GM19238 (cell line): ENCODE data around the gene MEAF6.

Experiments
- DNase-seq: peaks from one replicate; pipeline ENCODE4 v3.0.0; 2011; ENCODE audit warnings: low spot score; ENCODE audit not compliant: insufficient read length

Gene MEAF6

DNA sequence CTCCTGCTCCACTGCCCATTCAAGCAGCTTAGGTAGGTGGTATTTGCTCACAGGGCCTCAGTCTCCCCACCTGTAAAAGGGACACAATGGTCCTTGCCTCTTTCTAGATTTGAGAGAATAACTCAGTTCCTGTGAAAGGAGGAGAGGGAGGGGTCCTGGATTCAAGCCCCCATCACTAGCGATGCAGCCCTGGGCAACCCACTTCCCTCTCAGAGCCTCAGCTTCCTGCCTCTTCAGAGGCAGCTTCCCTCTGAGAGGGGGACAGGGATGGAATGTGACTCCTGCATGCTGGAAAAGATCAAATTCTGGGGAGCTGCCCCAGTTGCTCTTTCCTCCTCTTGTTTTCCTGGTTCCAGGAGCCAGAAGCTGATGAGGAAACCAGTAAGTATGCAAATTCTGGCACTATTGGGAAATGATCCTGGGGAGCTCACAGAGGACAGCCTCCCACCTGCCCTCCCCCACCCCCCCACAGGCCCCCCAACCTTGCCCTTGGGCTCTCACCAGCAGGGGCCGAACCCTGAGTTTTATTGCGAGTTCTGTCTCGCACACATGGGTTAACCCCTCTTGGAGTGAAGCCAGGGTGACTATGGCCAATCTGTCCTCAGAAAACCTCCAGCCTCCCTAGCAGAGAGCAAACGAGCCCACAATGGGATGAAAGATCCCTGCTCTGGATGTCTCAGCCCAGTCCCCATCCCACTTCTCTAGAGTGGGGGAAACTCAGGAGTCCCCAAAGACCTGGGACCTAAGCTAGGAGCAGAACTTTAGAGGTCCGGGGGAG lies 28.5 kb downstream of the MEAF6 start:
- no peak for DNase-seq

GRCh38 chr1:37484325-37485051 lies 30.1 kb downstream of the MEAF6 start:
- DNase-seq = no peak

DNA sequence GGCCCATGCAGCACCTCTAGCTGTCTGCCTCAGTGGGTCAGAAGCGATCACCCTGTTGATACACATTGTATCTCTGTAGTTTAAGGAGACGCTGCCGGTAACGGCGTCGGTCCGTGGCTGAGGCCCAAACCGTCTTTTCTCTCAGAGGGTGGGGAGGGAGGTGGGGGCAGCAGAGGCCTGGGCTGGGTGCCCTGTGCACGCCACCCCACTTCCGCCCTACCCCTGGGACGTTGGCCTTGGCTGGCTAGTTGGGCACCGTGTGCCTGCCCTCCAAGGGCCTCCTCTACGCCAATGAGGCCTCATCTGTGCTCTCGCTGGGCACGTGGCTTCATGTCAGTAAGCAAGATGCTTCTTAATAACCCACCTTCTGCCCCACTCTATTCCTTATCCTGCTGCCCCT lies 30.8 kb downstream of the MEAF6 start:
- DNase-seq = no peak

DNA sequence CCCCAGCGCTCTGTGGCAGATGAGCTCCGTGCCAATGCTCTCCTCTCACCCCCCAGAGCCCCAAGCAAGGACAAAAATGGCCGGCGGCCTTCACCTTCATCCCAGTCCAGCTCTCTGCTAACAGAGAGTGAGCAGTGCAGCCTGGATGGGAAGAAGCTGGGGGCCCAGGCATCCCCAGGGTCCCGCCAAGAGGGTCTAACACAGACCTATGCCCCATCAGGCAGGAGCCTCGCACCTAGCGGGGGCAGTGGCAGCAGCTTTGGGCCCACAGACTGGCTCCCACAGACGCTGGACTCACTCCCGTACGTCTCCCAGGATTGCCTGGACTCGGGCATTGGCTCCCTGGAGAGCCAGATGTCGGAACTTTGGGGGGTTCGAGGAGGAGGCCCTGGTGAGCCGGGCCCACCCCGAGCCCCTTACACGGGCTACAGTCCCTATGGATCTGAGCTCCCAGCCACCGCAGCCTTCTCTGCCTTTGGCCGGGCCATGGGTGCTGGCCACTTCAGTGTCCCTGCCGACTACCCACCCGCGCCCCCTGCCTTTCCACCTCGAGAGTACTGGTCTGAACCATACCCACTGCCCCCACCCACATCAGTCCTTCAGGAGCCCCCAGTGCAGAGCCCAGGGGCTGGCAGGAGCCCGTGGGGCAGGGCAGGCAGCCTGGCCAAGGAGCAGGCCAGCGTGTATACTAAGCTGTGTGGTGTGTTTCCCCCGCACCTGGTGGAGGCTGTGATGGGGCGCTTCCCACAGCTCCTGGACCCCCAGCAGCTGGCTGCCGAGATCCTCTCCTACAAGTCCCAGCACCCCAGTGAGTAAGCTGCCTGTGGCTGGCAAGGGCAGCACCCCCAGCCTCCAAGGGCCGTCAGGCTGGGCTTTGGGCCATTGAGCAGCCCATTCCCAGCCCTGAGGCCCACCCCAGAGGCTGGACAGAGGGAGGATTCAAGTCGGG lies 31.5 kb downstream of the MEAF6 start:
- DNase-seq = no peak

GRCh38 chr1:37482004-37482785 lies 32.4 kb downstream of the MEAF6 start:
- DNase-seq = no peak

- no peak for DNase-seq
These were observed 33.1 kb downstream of the MEAF6 start for GRCh38 chr1:37481289-37482003.

GRCh38 chr1:37480581-37481288 lies 33.8 kb downstream of the MEAF6 start:
- DNase-seq = no peak

GRCh38 chr1:37480125-37480466 lies 34.5 kb downstream of the MEAF6 start:
- DNase-seq = no peak

DNA sequence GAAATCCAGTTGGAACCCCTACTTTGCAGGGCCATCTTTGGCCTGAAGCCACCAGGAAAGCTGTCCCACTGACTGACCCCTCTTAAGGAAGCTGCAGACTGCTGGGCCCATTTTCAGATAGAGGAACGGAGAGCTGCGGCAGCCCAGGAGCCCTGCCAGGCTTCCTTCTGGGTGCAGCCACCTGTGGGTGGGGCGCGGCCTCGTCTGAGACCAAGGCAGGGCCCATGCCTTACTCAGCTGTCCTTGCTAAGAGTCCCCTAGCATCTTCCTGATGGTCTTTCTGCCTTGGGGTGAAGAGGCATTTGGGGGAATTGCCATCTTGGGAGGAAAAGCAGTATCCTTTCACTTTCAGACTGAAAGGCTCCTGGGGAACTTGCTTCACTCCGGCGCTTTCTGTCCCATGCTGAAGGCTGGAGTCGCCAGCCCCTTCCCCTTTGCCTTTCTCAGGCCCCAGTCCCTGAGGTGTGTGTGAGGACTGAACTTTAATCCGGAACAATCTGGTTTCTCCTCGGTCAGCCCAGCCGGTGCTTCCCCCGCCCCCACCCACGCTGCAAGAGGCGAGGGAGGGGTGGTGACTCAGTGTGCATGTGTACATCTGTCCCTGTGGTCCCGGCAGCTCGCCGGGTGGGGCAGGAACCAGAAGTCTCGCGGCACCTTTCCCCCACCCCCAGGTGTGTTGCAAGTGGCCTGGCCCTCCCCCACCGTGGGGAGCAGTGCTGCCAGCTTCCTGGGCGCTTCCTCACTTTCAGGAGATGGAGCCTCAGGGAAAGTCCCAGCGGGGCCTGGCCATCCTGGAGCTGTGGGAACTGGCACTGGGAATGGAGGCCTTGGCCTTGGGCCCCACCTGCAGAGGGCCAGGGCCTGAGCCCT lies 35.1 kb downstream of the MEAF6 start:
- DNase-seq = peak; percentile 81

GRCh38 chr1:37478890-37479254 lies 35.7 kb downstream of the MEAF6 start:
- no peak for DNase-seq

GRCh38 chr1:37478451-37478881 lies 36.1 kb downstream of the MEAF6 start:
- no peak for DNase-seq

GRCh38 chr1:37477946-37478345 lies 36.6 kb downstream of the MEAF6 start:
- DNase-seq = no peak

- DNase-seq = peak; percentile 82
These were observed 37.2 kb downstream of the MEAF6 start for GRCh38 chr1:37477198-37477931.

GRCh38 chr1:37476460-37477197 lies 37.9 kb downstream of the MEAF6 start:
- DNase-seq = no peak

GRCh38 chr1:37476087-37476452 lies 38.5 kb downstream of the MEAF6 start:
- no peak for DNase-seq

- no peak for DNase-seq
These were observed 39.0 kb downstream of the MEAF6 start for GRCh38 chr1:37475380-37476086.
